Type B pancreatic cell (in vitro differentiated cells): ENCODE data around the gene RET. TPM values are rescaled to one million over a fixed set of nuclear protein-coding genes. Genes with fewer than 3 reads are reported as not detected.

Experiments used
- DNase-seq: peaks from one replicate; pipeline ENCODE4 v3.0.0; 2021; ENCODE audit warnings: mixed read lengths; ENCODE audit not compliant: unreplicated experiment; ENCODE audit errors: extremely low spot score
- H3K27ac Mint-ChIP-seq: 2 replicates; pipeline ENCODE4 v1.8.0; 2021; ENCODE audit warnings: mild to moderate bottlenecking, mixed read lengths
- H3K27me3 Mint-ChIP-seq: 2 replicates; pipeline ENCODE4 v1.8.0; 2021; ENCODE audit warnings: mixed read lengths
- H3K36me3 Mint-ChIP-seq: 2 replicates; pipeline ENCODE4 v1.8.0; 2021; ENCODE audit warnings: mixed read lengths
- H3K4me1 Mint-ChIP-seq: one replicate; pipeline ENCODE4 v1.8.0; 2021; ENCODE audit warnings: mixed read lengths; ENCODE audit not compliant: unreplicated experiment
- H3K4me3 Mint-ChIP-seq: 2 replicates; pipeline ENCODE4 v1.8.0; 2021; ENCODE audit warnings: mild to moderate bottlenecking, mixed read lengths
- H3K9me3 Mint-ChIP-seq: 2 replicates; pipeline ENCODE4 v1.8.0; 2021; ENCODE audit warnings: mixed read lengths
- CTCF ChIP-seq: fragments of 200-600 bp; sonication (generic); conservative IDR thresholded peaks from 2 replicates; pipeline ENCODE4 v1.5.0; 2021; ENCODE audit warnings: antibody characterized with exemption, mild to moderate bottlenecking
- total RNA-seq: library from RNA; stranded (reverse); gene quantifications from 2 replicates; pipeline ENCODE4 v1.2.1, GENCODE V29; 2021; ENCODE audit warnings: low replicate concordance

The RET gene
- total RNA-seq, 1 donor from 2014 or later: 8.2 TPM

- Mint-ChIP-seq H3K36me3 (no peaks in the 10 kb centered on the region), H3K4me3 (no peak overlapping the region), H3K27me3 (peaks cover 26% of the 10 kb centered on the region), H3K27ac (no peak overlapping the region), H3K4me1 (no peaks in the 10 kb centered on the region), H3K9me3 (no peaks in the 10 kb centered on the region)
- no peak for DNase-seq
- TF ChIP-seq CTCF: no peak
These were observed 29.6 kb downstream of the RET start for GRCh38 chr10:43106256-43107091.

- Mint-ChIP-seq H3K4me3 (no peak overlapping the region), H3K4me1 (no peaks in the 10 kb centered on the region)
- TF ChIP-seq CTCF: no peak
These were observed 32.1 kb downstream of the RET start for GRCh38 chr10:43108951-43109350.

GRCh38 chr10:43109671-43110249 is 32.9 kb downstream of the RET start:
- Mint-ChIP-seq H3K9me3 (no peaks in the 10 kb centered on the region), H3K4me1 (no peaks in the 10 kb centered on the region), H3K4me3 (no peak overlapping the region)

More at GRCh38 chr10:43108951-43109350, 32.1 kb downstream of the RET start:
- no peaks in the 10 kb centered on the region for H3K36me3 Mint-ChIP-seq
- no peak overlapping the region for H3K27ac Mint-ChIP-seq
- H3K27me3 Mint-ChIP-seq: peaks cover 5% of the 10 kb centered on the region
- DNase-seq: no peak
- H3K9me3 Mint-ChIP-seq: no peaks in the 10 kb centered on the region

GRCh38 chr10:43110338-43111071 is 33.6 kb downstream of the RET start:
- no peaks in the 10 kb centered on the region for H3K36me3 Mint-ChIP-seq
- H3K27ac Mint-ChIP-seq: no peak overlapping the region
- no peak for DNase-seq
- H3K4me3 Mint-ChIP-seq: no peak overlapping the region
- no peaks in the 10 kb centered on the region for H3K9me3 Mint-ChIP-seq
- no peaks in the 10 kb centered on the region for H3K4me1 Mint-ChIP-seq
- no peaks in the 10 kb centered on the region for H3K27me3 Mint-ChIP-seq
- TF ChIP-seq CTCF: no peak

More at GRCh38 chr10:43109671-43110249, 32.9 kb downstream of the RET start:
- Mint-ChIP-seq H3K27me3 (peaks cover 4% of the 10 kb centered on the region), H3K27ac (no peak overlapping the region), H3K36me3 (no peaks in the 10 kb centered on the region)
- no peak for DNase-seq
- no peak for TF ChIP-seq CTCF

GRCh38 chr10:43111101-43111500 is 34.2 kb downstream of the RET start:
- TF ChIP-seq CTCF: no peak
- H3K9me3 Mint-ChIP-seq: no peaks in the 10 kb centered on the region
- H3K27me3 Mint-ChIP-seq: no peaks in the 10 kb centered on the region
- no peak for DNase-seq
- no peaks in the 10 kb centered on the region for H3K36me3 Mint-ChIP-seq
- H3K27ac Mint-ChIP-seq: no peak overlapping the region
- H3K4me3 Mint-ChIP-seq: no peak overlapping the region
- no peaks in the 10 kb centered on the region for H3K4me1 Mint-ChIP-seq
